Liver (tissue), 9 donors: ENCODE measurements around the gene SLIT3. TPM values are rescaled to one million over a fixed set of nuclear protein-coding genes. Genes with fewer than 3 reads are reported as not detected.

Experiments
- DNase-seq: peaks from one replicate; pipeline ENCODE4 v3.0.0-alpha.2; 2017; ENCODE audit warnings: low spot score
- H3K27ac ChIP-seq, 2 donors: one replicate each; pipeline ENCODE4 v1.7.0; 2013; ENCODE audit warnings: inconsistent platforms in 2 of 2, low read length in 2 of 2, control low read depth in 1 of 2, low read depth in 1 of 2, mild to moderate bottlenecking in 1 of 2
- H3K27me3 ChIP-seq, 4 donors: one replicate each; pipeline versions ENCODE4 v1.6.1 to v1.7.0; 2013; ENCODE audit warnings: low read length in 3 of 4, inconsistent platforms in 1 of 4, mild to moderate bottlenecking in 1 of 4, moderate library complexity in 1 of 4; ENCODE audit not compliant: control insufficient read depth in 4 of 4, insufficient read depth in 4 of 4
- H3K36me3 ChIP-seq, 4 donors: one replicate each; pipeline versions ENCODE4 v1.6.1 to v1.7.0; 2013; ENCODE audit warnings: low read length in 3 of 4, mild to moderate bottlenecking in 3 of 4, low read depth in 1 of 4, moderate library complexity in 1 of 4; ENCODE audit not compliant: control insufficient read depth in 4 of 4, insufficient read depth in 3 of 4
- H3K4me1 ChIP-seq, 4 donors: one replicate each; pipeline versions ENCODE4 v1.6.1 to v1.7.0; 2013; ENCODE audit warnings: low read length in 3 of 4, mild to moderate bottlenecking in 3 of 4, moderate library complexity in 1 of 4; ENCODE audit not compliant: control insufficient read depth in 4 of 4, insufficient read depth in 4 of 4
- H3K4me3 ChIP-seq, 3 donors: one replicate each; pipeline versions ENCODE4 v1.6.1 to v1.7.0; 2013; ENCODE audit warnings: low read length in 3 of 3, control low read depth in 1 of 3, low read depth in 1 of 3, mild to moderate bottlenecking in 1 of 3
- H3K9ac ChIP-seq, 2 donors: one replicate each; pipeline ENCODE4 v1.7.0; 2013; ENCODE audit warnings: low read length in 2 of 2, mild to moderate bottlenecking in 2 of 2, moderate library complexity in 2 of 2, control low read depth in 1 of 2, low read depth in 1 of 2
- H3K9me3 ChIP-seq, 4 donors: one replicate each; pipeline versions ENCODE4 v1.6.1 to v1.7.0; 2013; ENCODE audit warnings: low read length in 3 of 4; ENCODE audit not compliant: control insufficient read depth in 4 of 4
- ATF3 ChIP-seq: IDR thresholded peaks from 2 replicates; pipeline ENCODE4 v1.6.1; 2016; ENCODE audit warnings: antibody characterized with exemption
- EGR1 ChIP-seq, 2 donors: IDR thresholded peaks; 2 replicates each; pipeline ENCODE4 v1.6.1; 2016 to 2018; ENCODE audit warnings: antibody characterized with exemption in 2 of 2, low read depth in 2 of 2
- FOXA1 ChIP-seq: IDR thresholded peaks from 2 replicates; pipeline ENCODE4 v1.6.1; 2016; ENCODE audit warnings: antibody characterized with exemption
- FOXA2 ChIP-seq: IDR thresholded peaks from 2 replicates; pipeline ENCODE4 v1.6.1; 2016; ENCODE audit warnings: antibody characterized with exemption
- GABPA ChIP-seq, 2 donors: IDR thresholded peaks in 1 of 2; conservative IDR thresholded peaks in 1 of 2; 2 replicates each; pipeline ENCODE4 v1.6.1; 2016; ENCODE audit warnings: antibody characterized with exemption in 2 of 2, mild to moderate bottlenecking in 1 of 2, moderate library complexity in 1 of 2
- HNF4A ChIP-seq, 2 donors: conservative IDR thresholded peaks; 2 replicates each; pipeline ENCODE4 v1.6.1; 2016; ENCODE audit warnings: antibody characterized with exemption in 2 of 2, mild to moderate bottlenecking in 2 of 2
- HNF4G ChIP-seq: IDR thresholded peaks from 2 replicates; pipeline ENCODE4 v1.6.1; 2016; ENCODE audit warnings: antibody characterized with exemption
- JUND ChIP-seq, 2 donors: IDR thresholded peaks; 2 replicates each; pipeline ENCODE4 v1.6.1; 2016; ENCODE audit warnings: antibody characterized with exemption in 2 of 2
- MAX ChIP-seq: IDR thresholded peaks from 2 replicates; pipeline ENCODE4 v1.6.1; 2016; ENCODE audit warnings: antibody characterized with exemption
- RAD21 ChIP-seq, 2 donors: IDR thresholded peaks; 2 replicates each; pipeline ENCODE4 v1.6.1; 2016; ENCODE audit warnings: antibody characterized with exemption in 2 of 2, mild to moderate bottlenecking in 2 of 2
- REST ChIP-seq: IDR thresholded peaks from 2 replicates; pipeline ENCODE4 v1.6.1; 2016; ENCODE audit warnings: antibody characterized with exemption, mild to moderate bottlenecking
- SP1 ChIP-seq: IDR thresholded peaks from 2 replicates; pipeline ENCODE4 v1.6.1; 2018; ENCODE audit warnings: antibody characterized with exemption, mild to moderate bottlenecking
- TAF1 ChIP-seq: conservative IDR thresholded peaks from 2 replicates; pipeline ENCODE4 v1.6.1; 2016; ENCODE audit warnings: antibody characterized with exemption, mild to moderate bottlenecking
- YY1 ChIP-seq: IDR thresholded peaks from 2 replicates; pipeline ENCODE4 v1.6.1; 2016; ENCODE audit warnings: antibody characterized with exemption, mild to moderate bottlenecking
- ZBTB33 ChIP-seq: IDR thresholded peaks from 2 replicates; pipeline ENCODE4 v1.6.1; 2016; ENCODE audit warnings: antibody characterized with exemption
- WGBS: extraction: QIAGEN DNeasy Blood & Tissue Kit; methylation state at CpG from one replicate; pipeline ENCODE4 v1.1.7; 2013; 5-methylcytosine and 5-hydroxymethylcytosine counted together
- polyA plus RNA-seq, 2 donors: library from polyadenylated mRNA; stranded (reverse) in 1 of 2; unstranded in 1 of 2; fragments of 200-250 nt in 1 of 2; fragments of >200 nt in 1 of 2; fragmentation: Nextera tagmentation in 1 of 2; extraction: Ambion mirVana in 1 of 2; gene quantifications; one replicate each; pipeline versions ENCODE4 v1.2.1 to v1.2.3, GENCODE V29; 2013 to 2015
- total RNA-seq, 2 donors: library from RNA; depleted of rRNA; stranded (reverse); fragments of >200 nt; gene quantifications; one replicate each; pipeline ENCODE4 v1.2.3, GENCODE V29; 2014
- donor health status: healthy.
- donor health status: healthy.
- donor health status: healthy.
- donor health status: healthy.
- donor health status: healthy.

Gene SLIT3
- total and polyA plus RNA-seq, 4 donors = 0.61 to 1.3 (median 0.91) TPM

- TF ChIP-seq EGR1 (IDR thresholded peaks at IDR 0.05; ENCODE audit: low read depth in 2 of 2) (no peak), RAD21 (IDR thresholded peaks at IDR 0.05) (no peak), FOXA2 (no peak), ATF3 (no peak), GABPA (IDR thresholded peaks at IDR 0.05 in 1 of 2, conservative IDR thresholded peaks at IDR 0.05 in 1 of 2) (no peak), SP1 (no peak), FOXA1 (no peak), JUND (IDR thresholded peaks at IDR 0.05) (no peak), REST (no peak), MAX (no peak), TAF1 (no peak), HNF4A (conservative IDR thresholded peaks at IDR 0.05) (no peak), HNF4G (no peak), YY1 (no peak)
- no peak for DNase-seq
- no peaks in the 10 kb centered on the region for H3K36me3 ChIP-seq
- H3K27me3 ChIP-seq = no peaks in the 10 kb centered on the region
- H3K9ac ChIP-seq = no peak overlapping the region
- no peak overlapping the region for H3K27ac ChIP-seq
- no peaks in the 10 kb centered on the region for H3K9me3 ChIP-seq
- H3K4me1 ChIP-seq = no peaks in the 10 kb centered on the region
- WGBS = 94% methylated on average over 9 of the region's 9 CpGs
- no peak overlapping the region for H3K4me3 ChIP-seq
These were observed 580.4 kb downstream of the SLIT3 start for GRCh38 chr5:168720575-168720974.

GRCh38 chr5:168714046-168714445 is 586.9 kb downstream of the SLIT3 start:
- no peak for TF ChIP-seq ZBTB33
- no peak for TF ChIP-seq RAD21 (IDR thresholded peaks at IDR 0.05)
- TF ChIP-seq HNF4A (conservative IDR thresholded peaks at IDR 0.05) = no peak
- TF ChIP-seq FOXA2 = no peak
- TF ChIP-seq EGR1 (IDR thresholded peaks at IDR 0.05; ENCODE audit: low read depth in 2 of 2) = no peak
- TF ChIP-seq REST = no peak
- H3K4me3 ChIP-seq = no peak overlapping the region
- no peaks in the 10 kb centered on the region for H3K27me3 ChIP-seq
- H3K36me3 ChIP-seq = no peaks in the 10 kb centered on the region
- H3K9ac ChIP-seq = no peak overlapping the region
- H3K27ac ChIP-seq = no peak overlapping the region
- no peaks in the 10 kb centered on the region for H3K9me3 ChIP-seq
- no peak for DNase-seq
- 85% methylated on average over 4 of the region's 4 CpGs for WGBS
- H3K4me1 ChIP-seq = no peaks in the 10 kb centered on the region
